ENCODE measurements around the gene SLC25A15.
A peak's percentile ranks its signal among the peaks of the same experiment; 100 is the strongest.

The SLC25A15 gene

GRCh38 chr13:40776232-40776631 lies 13.2 kb upstream of the SLC25A15 start:
- ATAC-seq = no peak
- TF ChIP-seq SNAI2 (CRISPR knock-in tag; IDR thresholded peaks at IDR 0.05) = no peak
- no peak for TF ChIP-seq OSR1 (CRISPR knock-in tag; IDR thresholded peaks at IDR 0.05)

- peak; percentile 82 for ATAC-seq
- TF ChIP-seq PPARA (CRISPR knock-in tag; IDR thresholded peaks at IDR 0.05; ENCODE audit: borderline replicate concordance) = no peak
- no peak for TF ChIP-seq POU6F1 (CRISPR knock-in tag; IDR thresholded peaks at IDR 0.05; ENCODE audit: borderline replicate concordance, low read depth)
- TF ChIP-seq ESRRG (CRISPR knock-in tag; IDR thresholded peaks at IDR 0.05) = no peak
- TF ChIP-seq TSHZ2 (CRISPR knock-in tag; IDR thresholded peaks at IDR 0.05) = no peak
- no peak for TF ChIP-seq GLIS3 (CRISPR knock-in tag; IDR thresholded peaks at IDR 0.05)
- TF ChIP-seq CREB5 (CRISPR knock-in tag; IDR thresholded peaks at IDR 0.05; ENCODE audit: low read depth) = no peak
- no peak for TF ChIP-seq ZFP30 (CRISPR knock-in tag; IDR thresholded peaks at IDR 0.05)
- TF ChIP-seq CSRNP3 (CRISPR knock-in tag; IDR thresholded peaks at IDR 0.05) = no peak
- no peak for TF ChIP-seq BACH2 (CRISPR knock-in tag; IDR thresholded peaks at IDR 0.05; ENCODE audit: borderline replicate concordance)
- TF ChIP-seq TOX (CRISPR knock-in tag; IDR thresholded peaks at IDR 0.05; ENCODE audit: borderline replicate concordance) = no peak
- TF ChIP-seq SNAI2 (CRISPR knock-in tag; IDR thresholded peaks at IDR 0.05) = no peak
- TF ChIP-seq ISL1 (CRISPR knock-in tag; IDR thresholded peaks at IDR 0.05) = no peak
- no peak for TF ChIP-seq ZC3H10 (CRISPR knock-in tag; IDR thresholded peaks at IDR 0.05)
- no peak for TF ChIP-seq CSDC2 (CRISPR knock-in tag; IDR thresholded peaks at IDR 0.05)
- no peak for TF ChIP-seq ZNF70 (CRISPR knock-in tag; IDR thresholded peaks at IDR 0.05)
Measured at GRCh38 chr13:40776681-40777165, 12.7 kb upstream of the SLC25A15 start.

- ATAC-seq = peak; percentile 93
- TF ChIP-seq CREB5 (CRISPR knock-in tag; IDR thresholded peaks at IDR 0.05; ENCODE audit: low read depth) (no peak), TCF4 (CRISPR knock-in tag; IDR thresholded peaks at IDR 0.05; ENCODE audit: borderline replicate concordance) (no peak), ZFP3 (CRISPR knock-in tag; IDR thresholded peaks at IDR 0.05) (no peak), CSRNP3 (CRISPR knock-in tag; IDR thresholded peaks at IDR 0.05) (no peak), POU6F1 (CRISPR knock-in tag; IDR thresholded peaks at IDR 0.05; ENCODE audit: borderline replicate concordance, low read depth) (no peak), CSDC2 (CRISPR knock-in tag; IDR thresholded peaks at IDR 0.05) (no peak), PATZ1 (CRISPR knock-in tag; IDR thresholded peaks at IDR 0.05; ENCODE audit: borderline replicate concordance) (no peak), RARB (CRISPR knock-in tag; IDR thresholded peaks at IDR 0.05) (no peak), ZFP30 (CRISPR knock-in tag; IDR thresholded peaks at IDR 0.05) (no peak), ZNF565 (CRISPR knock-in tag; conservative IDR thresholded peaks at IDR 0.05; ENCODE audit: low read depth) (no peak), BACH2 (CRISPR knock-in tag; IDR thresholded peaks at IDR 0.05; ENCODE audit: borderline replicate concordance) (no peak)
Measured at GRCh38 chr13:40777166-40777808, 12.1 kb upstream of the SLC25A15 start.

Measured in SK-N-SH treated with all-trans-retinoic acid at 6 μM for 48 hours (cell line).